Esophagus (tissue), 2 donors: Measurements from ENCODE around the gene MACF1. TPM values are rescaled to one million over a fixed set of nuclear protein-coding genes. Genes with fewer than 3 reads are reported as not detected.

Experiments used
- H3K27ac ChIP-seq, 2 donors: one replicate each; pipeline ENCODE4 v1.5.1; 2013; ENCODE audit warnings: low read depth in 2 of 2, mild to moderate bottlenecking in 2 of 2, inconsistent platforms in 1 of 2, low read length in 1 of 2, moderate library complexity in 1 of 2
- H3K27me3 ChIP-seq, 2 donors: one replicate each; pipeline ENCODE4 v1.6.1; 2013; ENCODE audit warnings: low read length in 2 of 2, control low read depth in 1 of 2, mild to moderate bottlenecking in 1 of 2; ENCODE audit not compliant: insufficient read depth in 2 of 2, control insufficient read depth in 1 of 2
- H3K36me3 ChIP-seq, 2 donors: one replicate each; pipeline ENCODE4 v1.6.1; 2013; ENCODE audit warnings: low read length in 1 of 2; ENCODE audit not compliant: control insufficient read depth in 2 of 2, insufficient read depth in 2 of 2
- H3K4me1 ChIP-seq, 2 donors: one replicate each; pipeline ENCODE4 v1.6.1; 2013; ENCODE audit warnings: low read length in 1 of 2; ENCODE audit not compliant: control insufficient read depth in 2 of 2, insufficient read depth in 2 of 2
- H3K4me3 ChIP-seq, 2 donors: one replicate each; pipeline ENCODE4 v1.5.1; 2013; ENCODE audit warnings: low read length in 2 of 2, mild to moderate bottlenecking in 2 of 2, low read depth in 1 of 2, moderate library complexity in 1 of 2
- H3K9me3 ChIP-seq, 2 donors: one replicate each; pipeline ENCODE4 v1.6.1; 2013; ENCODE audit warnings: mild to moderate bottlenecking in 2 of 2, low read depth in 1 of 2, low read length in 1 of 2, moderate library complexity in 1 of 2; ENCODE audit not compliant: control insufficient read depth in 2 of 2, insufficient read depth in 1 of 2
- WGBS, 2 donors: extraction: QIAGEN DNeasy Blood & Tissue Kit; methylation state at CpG; one replicate each; pipeline ENCODE4 v1.1.7; 2013; 5-methylcytosine and 5-hydroxymethylcytosine counted together
- polyA plus RNA-seq, 2 donors: library from polyadenylated mRNA; stranded (reverse); fragments of 200-250 nt; gene quantifications; one replicate each; pipeline ENCODE4 v1.2.3, GENCODE V29; 2013
- donor health status: healthy with polysubstance abuse.
- donor health status: Bipolar disorder and iron deficiency.

The MACF1 gene
- polyA plus RNA-seq, 2 donors = 35.2 to 40.1 TPM

DNA sequence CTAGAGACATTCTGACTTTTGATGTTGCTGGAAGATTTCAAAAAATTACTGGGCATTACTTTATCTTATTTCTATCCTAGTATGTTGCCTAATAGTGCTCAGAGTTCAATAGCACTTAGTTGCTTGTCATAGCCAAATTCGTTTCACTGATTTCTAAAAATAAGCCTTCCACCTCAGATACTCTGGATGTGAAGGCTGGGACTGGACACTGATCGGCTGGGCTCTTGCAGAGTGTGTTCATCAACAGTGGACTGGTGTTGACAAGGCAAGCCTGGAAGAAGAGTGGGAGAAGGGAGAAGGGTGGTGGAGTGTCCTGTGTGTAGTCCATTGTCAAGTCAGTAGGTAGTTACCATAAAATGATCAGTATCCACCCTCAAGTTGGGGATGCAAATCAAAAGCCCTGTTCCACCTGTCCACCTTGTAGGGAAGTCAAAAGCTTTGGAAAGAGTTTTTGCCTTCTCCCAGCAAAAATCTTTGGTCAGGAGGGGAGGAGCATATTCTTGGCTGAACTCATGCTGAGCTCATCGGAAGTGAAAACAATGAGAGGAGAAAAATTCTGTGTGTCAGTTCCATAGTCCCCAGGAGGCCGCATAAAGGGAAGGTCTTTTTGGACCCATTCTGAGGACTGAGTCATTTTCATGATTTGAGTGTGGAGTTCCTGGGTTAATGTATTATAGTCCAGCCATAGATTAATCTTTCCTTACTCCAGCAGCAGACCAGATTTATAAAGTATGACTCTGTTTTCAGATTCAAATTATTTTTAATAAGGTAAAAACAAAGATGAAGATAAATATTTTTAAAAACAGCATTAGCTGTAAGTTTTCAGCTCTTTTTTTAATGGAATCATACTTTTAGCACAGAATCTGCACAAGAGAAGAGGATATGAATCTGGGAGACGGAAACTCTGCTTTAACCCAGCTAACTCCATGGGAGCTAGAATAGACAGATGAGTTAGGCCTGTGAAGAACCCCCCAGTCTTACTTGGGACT is 187.5 kb downstream of the MACF1 start:
- Histone ChIP-seq H3K27ac (peak overlapping the region; percentile 35 to 79), H3K9me3 (no peaks in the 10 kb centered on the region), H3K36me3 (peaks cover 6 to 11% of the 10 kb centered on the region in 2 donors), H3K4me3 (no peak overlapping the region), H3K4me1 (peaks cover 3% of the 10 kb centered on the region in 2 donors), H3K27me3 (no peaks in the 10 kb centered on the region)
- 38% methylated on average over 5 of the region's 5 CpGs for whole genome bisulfite sequencing, 2 donors

DNA sequence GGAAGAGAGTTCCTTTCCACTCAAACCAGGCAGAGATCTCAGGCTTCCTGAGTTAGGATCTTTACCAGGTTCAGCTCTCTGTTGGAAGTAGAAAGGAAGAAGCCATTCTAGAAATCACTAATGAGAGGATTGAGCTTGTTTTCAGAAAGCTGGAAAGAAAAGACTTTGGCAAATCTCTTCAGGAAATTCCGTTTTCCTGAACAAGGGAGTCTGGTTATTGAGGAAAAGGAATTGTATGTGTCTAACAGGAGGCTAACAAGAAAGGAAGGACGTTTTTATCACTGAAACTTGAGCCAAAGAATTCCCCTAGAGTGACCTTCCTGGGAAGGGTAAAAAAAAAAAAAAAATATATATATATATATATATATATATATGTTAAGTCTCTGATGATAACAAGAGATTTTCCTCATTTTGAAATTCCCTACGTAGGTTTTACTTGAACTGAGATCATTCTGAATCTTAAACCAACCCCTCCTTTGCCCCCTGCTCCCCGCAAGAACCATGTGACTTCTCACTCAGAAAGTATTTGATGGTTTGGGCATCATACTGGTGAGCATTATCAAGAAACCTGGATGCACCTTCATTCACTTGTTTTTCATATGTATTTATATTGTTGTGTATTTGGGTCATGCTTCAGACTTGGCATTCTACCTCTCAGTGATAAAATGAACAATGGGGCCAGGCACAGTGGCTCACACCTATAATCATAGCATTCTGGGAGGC is 188.5 kb downstream of the MACF1 start:
- peaks cover 2 to 4% of the 10 kb centered on the region in 2 donors for H3K36me3 ChIP-seq
- no peak overlapping the region for H3K27ac ChIP-seq
- WGBS, 2 donors = 68 to 70% methylated on average over 4 of the region's 4 CpGs
- no peaks in the 10 kb centered on the region for H3K27me3 ChIP-seq
- no peaks in the 10 kb centered on the region for H3K9me3 ChIP-seq
- peaks cover 3% of the 10 kb centered on the region in 2 donors for H3K4me1 ChIP-seq
- no peak overlapping the region for H3K4me3 ChIP-seq

- H3K4me3 ChIP-seq = no peak overlapping the region
- 94% methylated on average over 11 of the region's 11 CpGs for WGBS, 2 donors
- no peak overlapping the region for H3K27ac ChIP-seq
These were observed 189.2 kb downstream of the MACF1 start for GRCh38 chr1:39393645-39394044.

GRCh38 chr1:39394059-39394458 is 189.6 kb downstream of the MACF1 start:
- Histone ChIP-seq H3K27ac (peak overlapping the region in 1 of 2 donors; percentile 55), H3K36me3 (peaks cover 0 to 2% of the 10 kb centered on the region in 2 donors), H3K4me1 (peaks cover 3 to 6% of the 10 kb centered on the region in 2 donors), H3K27me3 (no peaks in the 10 kb centered on the region), H3K9me3 (no peaks in the 10 kb centered on the region), H3K4me3 (no peak overlapping the region)
- WGBS, 2 donors = 57 to 59% methylated on average over 6 of the region's 6 CpGs

More at GRCh38 chr1:39393645-39394044, 189.2 kb downstream of the MACF1 start:
- H3K4me1 ChIP-seq = peaks cover 3 to 4% of the 10 kb centered on the region in 2 donors
- peaks cover 0 to 2% of the 10 kb centered on the region in 2 donors for H3K36me3 ChIP-seq
- no peaks in the 10 kb centered on the region for H3K27me3 ChIP-seq
- H3K9me3 ChIP-seq = no peaks in the 10 kb centered on the region

DNA sequence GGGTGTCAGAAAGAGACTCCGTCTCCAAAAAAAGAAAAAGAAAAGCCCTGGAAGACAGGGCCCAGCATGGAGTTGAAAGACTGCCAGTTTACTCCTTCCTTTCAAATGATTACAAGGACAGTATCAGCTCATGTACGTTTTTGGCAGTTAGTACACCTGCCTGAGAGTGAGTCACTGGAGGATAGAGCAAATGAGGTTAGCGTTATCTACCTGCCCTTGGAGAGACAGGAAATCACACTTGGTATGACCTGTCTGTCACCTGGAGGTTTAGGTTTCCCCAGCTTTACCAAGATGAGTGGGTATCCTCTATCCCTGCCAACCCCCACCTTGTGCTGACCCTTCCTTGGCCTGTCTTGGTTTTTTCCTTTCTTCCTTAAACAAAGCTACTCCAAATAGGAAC is 190.1 kb downstream of the MACF1 start:
- H3K4me3 ChIP-seq = no peak overlapping the region
- H3K4me1 ChIP-seq = peaks cover 3 to 6% of the 10 kb centered on the region in 2 donors
- peaks cover 0 to 2% of the 10 kb centered on the region in 2 donors for H3K36me3 ChIP-seq
- peak overlapping the region; percentile 52 to 55 for H3K27ac ChIP-seq
- 15 to 21% methylated on average over 3 of the region's 3 CpGs for WGBS, 2 donors
- no peaks in the 10 kb centered on the region for H3K27me3 ChIP-seq
- H3K9me3 ChIP-seq = no peaks in the 10 kb centered on the region

GRCh38 chr1:39395357-39395831 is 190.9 kb downstream of the MACF1 start:
- Histone ChIP-seq H3K9me3 (no peaks in the 10 kb centered on the region), H3K27ac (peak overlapping the region; percentile 9 to 52), H3K36me3 (peaks cover 0 to 2% of the 10 kb centered on the region in 2 donors), H3K27me3 (no peaks in the 10 kb centered on the region), H3K4me3 (no peak overlapping the region), H3K4me1 (peaks cover 3 to 6% of the 10 kb centered on the region in 2 donors)
- WGBS, 2 donors = 17 to 27% methylated on average over 1 of the region's 1 CpG

- Histone ChIP-seq H3K9me3 (no peaks in the 10 kb centered on the region), H3K27me3 (no peaks in the 10 kb centered on the region), H3K36me3 (peaks cover 0 to 2% of the 10 kb centered on the region in 2 donors), H3K27ac (no peak overlapping the region), H3K4me1 (peaks cover 3 to 5% of the 10 kb centered on the region in 2 donors), H3K4me3 (no peak overlapping the region)
- 77 to 78% methylated on average over 5 of the region's 5 CpGs for WGBS, 2 donors
These were observed 192.2 kb downstream of the MACF1 start for GRCh38 chr1:39396671-39397070.

- Histone ChIP-seq H3K9me3 (no peaks in the 10 kb centered on the region), H3K4me3 (no peak overlapping the region), H3K27ac (no peak overlapping the region), H3K36me3 (peaks cover 0 to 2% of the 10 kb centered on the region in 2 donors), H3K4me1 (peaks cover 3% of the 10 kb centered on the region in 2 donors), H3K27me3 (no peaks in the 10 kb centered on the region)
- WGBS, 2 donors = 93 to 95% methylated on average over 5 of the region's 5 CpGs
These were observed 193.0 kb downstream of the MACF1 start for GRCh38 chr1:39397487-39397886.

DNA sequence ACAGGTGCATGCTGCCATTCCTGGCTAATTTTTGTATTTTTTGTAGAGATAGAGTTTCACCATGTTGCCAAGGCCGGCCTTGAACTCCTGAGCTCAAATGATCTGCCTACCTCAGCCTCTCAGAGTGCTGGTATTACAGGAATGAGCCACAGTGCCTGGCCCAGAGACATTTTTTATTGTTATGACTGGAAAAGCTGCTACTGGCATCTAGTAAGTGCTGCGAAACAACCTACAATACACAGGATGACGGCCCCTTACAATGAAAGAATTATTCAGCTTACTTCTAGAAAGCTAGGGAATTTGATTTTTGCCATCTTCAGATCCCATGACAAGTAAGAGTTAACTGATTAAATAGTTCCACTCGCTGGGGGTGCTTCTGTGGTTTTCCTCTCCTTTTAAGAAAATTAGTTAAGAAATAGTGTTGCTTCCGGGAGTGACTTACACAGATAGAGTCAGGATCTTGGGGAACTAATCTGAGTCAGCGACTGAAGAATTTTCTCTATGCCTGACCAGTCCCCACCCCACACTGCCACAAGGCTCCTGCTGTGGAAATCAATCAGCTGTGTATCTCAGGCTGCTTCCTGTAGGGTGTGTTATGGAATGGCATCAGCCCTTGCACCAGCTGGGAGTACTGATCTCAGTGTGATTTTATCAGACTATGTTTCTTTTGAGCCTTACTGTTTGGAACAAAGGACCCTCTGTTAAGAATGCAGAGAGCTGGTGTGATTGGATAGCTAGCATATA is 194.0 kb downstream of the MACF1 start:
- 40 to 44% methylated on average over 6 of the region's 6 CpGs for WGBS, 2 donors
- peak overlapping the region; percentile 71 to 90 for H3K27ac ChIP-seq

More for the DNA sequence above, 194.0 kb downstream of the MACF1 start:
- Histone ChIP-seq H3K9me3 (no peaks in the 10 kb centered on the region), H3K36me3 (peaks cover 0 to 2% of the 10 kb centered on the region in 2 donors), H3K27me3 (no peaks in the 10 kb centered on the region), H3K4me3 (no peak overlapping the region), H3K4me1 (peaks cover 3% of the 10 kb centered on the region in 2 donors)
